H1 (cell line): Measurements from ENCODE around the gene PSMB1. TPM values are rescaled to one million over a fixed set of nuclear protein-coding genes. Genes with fewer than 3 reads are reported as not detected.
A peak's percentile ranks its signal among the peaks of the same experiment; 100 is the strongest.

Experiments used
- CTCF ChIA-PET: fragments of 300-600 bp; sonication (Branson Sonifier 250); formaldehyde crosslinking; loops from one replicate; lab custom pipeline; 2021; ENCODE audit not compliant: partially characterized antibody; lab: Charles Lee
- POLR2A ChIA-PET: fragments of 300-600 bp; sonication (Branson Sonifier 250); formaldehyde crosslinking; loops from one replicate; lab custom pipeline; 2021; ENCODE audit warnings: inconsistent platforms; ENCODE audit not compliant: partially characterized antibody; lab: Charles Lee
- DNase-seq, 2 experiments: peaks; one replicate each; pipeline versions ENCODE4 v3.0.0 to v3.0.0-alpha.2; 2010 to 2022; ENCODE audit warnings: low spot score in 2 of 2, low read depth in 1 of 2, mixed read lengths in 1 of 2
- FAIRE-seq: peaks from 2 replicates; lab custom pipeline; 2011; peaks lifted over from hg19 to GRCh38; lab: Jason Lieb, UNC
- H2AFZ ChIP-seq: 2 replicates; pipeline ENCODE4 v1.8.1; 2012; ENCODE audit warnings: low read length, inconsistent platforms
- H2AK5ac ChIP-seq: 2 replicates; pipeline ENCODE4 v1.6.1; 2013; ENCODE audit warnings: low read depth, low read length
- H2BK120ac ChIP-seq: replicated peaks from 2 replicates; pipeline ENCODE3; 2013; ENCODE audit warnings: low read depth, low read length, inconsistent platforms
- H2BK12ac ChIP-seq: 2 replicates; pipeline ENCODE4 v1.6.1; 2013; ENCODE audit warnings: low read depth, low read length
- H2BK15ac ChIP-seq: 2 replicates; pipeline ENCODE4 v1.6.1; 2013; ENCODE audit warnings: low read length
- H2BK20ac ChIP-seq: 2 replicates; pipeline ENCODE4 v1.6.1; 2013; ENCODE audit warnings: low read length
- H2BK5ac ChIP-seq: 2 replicates; pipeline ENCODE4 v1.6.1; 2013; ENCODE audit warnings: low read depth, low read length
- H3K14ac ChIP-seq: 2 replicates; pipeline ENCODE4 v1.6.1; 2013; ENCODE audit warnings: inconsistent platforms; ENCODE audit not compliant: insufficient read length
- H3K18ac ChIP-seq: 2 replicates; pipeline ENCODE4 v1.6.1; 2013; ENCODE audit warnings: low read length; ENCODE audit errors: extremely low read depth
- H3K23ac ChIP-seq: 2 replicates; pipeline ENCODE4 v1.6.1; 2013; ENCODE audit warnings: inconsistent platforms; ENCODE audit not compliant: insufficient read length
- H3K23me2 ChIP-seq: 2 replicates; pipeline ENCODE4 v1.6.1; 2013; ENCODE audit warnings: low read depth, low read length
- H3K27ac ChIP-seq: 2 replicates; pipeline ENCODE4 v1.6.1; 2011; ENCODE audit warnings: low read depth, low read length, inconsistent platforms
- H3K27me3 ChIP-seq, 4 experiments: replicated peaks in 1 of 4; 1 replicate in 1 of 4; 2 replicates in 3 of 4; pipeline versions ENCODE4 v1.6.1 to v1.8.1; 2011 to 2013; ENCODE audit warnings: low read length in 3 of 4, mild to moderate bottlenecking in 3 of 4, inconsistent platforms in 2 of 4, mixed read lengths in 2 of 4, moderate library complexity in 1 of 4; ENCODE audit not compliant: control insufficient read depth in 3 of 4, insufficient read depth in 3 of 4; ENCODE audit errors: extremely low read depth in 1 of 4
- H3K36me3 ChIP-seq, 4 experiments: 2 replicates each; pipeline versions ENCODE4 v1.6.1 to v1.8.1; 2011 to 2013; ENCODE audit warnings: mild to moderate bottlenecking in 4 of 4, low read length in 3 of 4, moderate library complexity in 2 of 4, control low read depth in 1 of 4, inconsistent platforms in 1 of 4; ENCODE audit not compliant: insufficient read depth in 4 of 4, control insufficient read depth in 2 of 4
- H3K4ac ChIP-seq: replicated peaks from 2 replicates; pipeline ENCODE3; 2013; ENCODE audit warnings: low read length, low read depth, mixed read lengths, inconsistent platforms; ENCODE audit not compliant: insufficient read length
- H3K4me1 ChIP-seq, 4 experiments: replicated peaks in 1 of 4; 1 replicate in 1 of 4; 2 replicates in 3 of 4; pipeline versions ENCODE4 v1.6.1 to v1.8.1; 2011 to 2013; ENCODE audit warnings: low read length in 3 of 4, inconsistent platforms in 2 of 4, mixed read lengths in 1 of 4; ENCODE audit not compliant: insufficient read depth in 4 of 4, control insufficient read depth in 3 of 4
- H3K4me2 ChIP-seq, 2 experiments: 2 replicates each; pipeline versions ENCODE4 v1.6.1 to v1.8.1; 2011 to 2013; ENCODE audit warnings: low read depth in 2 of 2, low read length in 2 of 2, control low read depth in 1 of 2, inconsistent platforms in 1 of 2, mild to moderate bottlenecking in 1 of 2; ENCODE audit not compliant: insufficient read depth in 1 of 2
- H3K4me3 ChIP-seq, 4 experiments: fragments of 200-600, 300-600 bp in 1 of 4; sonication (generic), shearing (Covaris generic), sonication (Bioruptor Twin) in 1 of 4; 2 replicates each; pipeline versions ENCODE4 v1.5.1 to v1.8.1; 2011 to 2016; ENCODE audit warnings: low read length in 4 of 4, low read depth in 3 of 4, control low read depth in 2 of 4, inconsistent platforms in 2 of 4, mild to moderate bottlenecking in 2 of 4, mixed read lengths in 1 of 4, moderate library complexity in 1 of 4; ENCODE audit not compliant: insufficient read depth in 2 of 4; ENCODE audit errors: extremely low read depth in 1 of 4
- H3K56ac ChIP-seq: replicated peaks from 2 replicates; pipeline ENCODE3; 2013; ENCODE audit warnings: low read depth, mild to moderate bottlenecking, mixed read lengths, low read length, inconsistent platforms; ENCODE audit not compliant: insufficient read length
- H3K79me1 ChIP-seq: 2 replicates; pipeline ENCODE4 v1.6.1; 2013; ENCODE audit warnings: low read depth, low read length, control low read depth
- H3K79me2 ChIP-seq, 2 experiments: 2 replicates each; pipeline versions ENCODE4 v1.6.1 to v1.8.1; 2012 to 2013; ENCODE audit warnings: low read length in 2 of 2, mild to moderate bottlenecking in 2 of 2, inconsistent platforms in 1 of 2; ENCODE audit not compliant: insufficient read depth in 2 of 2, control insufficient read depth in 1 of 2
- H3K9ac ChIP-seq, 4 experiments: replicated peaks in 1 of 4; 1 replicate in 1 of 4; 2 replicates in 3 of 4; pipeline versions ENCODE4 v1.6.1 to v1.8.1; 2011 to 2013; ENCODE audit warnings: low read depth in 3 of 4, low read length in 3 of 4, control low read depth in 2 of 4, mild to moderate bottlenecking in 2 of 4, moderate library complexity in 2 of 4, inconsistent platforms in 1 of 4; ENCODE audit errors: extremely low read depth in 1 of 4
- H3K9me3 ChIP-seq, 2 experiments: 2 replicates each; pipeline versions ENCODE4 v1.6.1 to v1.8.1; 2012 to 2013; ENCODE audit warnings: mild to moderate bottlenecking in 2 of 2, moderate library complexity in 2 of 2, control low read depth in 1 of 2, inconsistent platforms in 1 of 2, low read depth in 1 of 2, low read length in 1 of 2, mixed read lengths in 1 of 2; ENCODE audit not compliant: insufficient read depth in 2 of 2
- H4K20me1 ChIP-seq, 2 experiments: replicated peaks in 1 of 2; 2 replicates each; pipeline versions ENCODE3 to v1.8.1; 2011 to 2013; ENCODE audit warnings: inconsistent platforms in 2 of 2, low read length in 2 of 2, mild to moderate bottlenecking in 1 of 2; ENCODE audit not compliant: insufficient read depth in 2 of 2, control insufficient read depth in 1 of 2
- H4K5ac ChIP-seq: 2 replicates; pipeline ENCODE4 v1.6.1; 2013; ENCODE audit warnings: low read length, low read depth, mixed read lengths, inconsistent platforms; ENCODE audit not compliant: insufficient read length
- H4K8ac ChIP-seq: 2 replicates; pipeline ENCODE4 v1.8.0; 2013; ENCODE audit warnings: mild to moderate bottlenecking, moderate library complexity, low read length, inconsistent platforms; ENCODE audit not compliant: insufficient read depth; ENCODE audit errors: extremely low read depth
- H4K91ac ChIP-seq: replicated peaks from 2 replicates; pipeline ENCODE3; 2013; ENCODE audit warnings: low read length, mixed read lengths, inconsistent platforms; ENCODE audit not compliant: insufficient read length
- CHD2 ChIP-seq: IDR thresholded peaks from 2 replicates; pipeline ENCODE4 v1.6.1; 2012; ENCODE audit warnings: low read length, improper control_type of control experiment
- CTBP2 ChIP-seq: IDR thresholded peaks from 2 replicates; pipeline ENCODE4 v1.7.0; 2011; ENCODE audit warnings: borderline replicate concordance, mild to moderate bottlenecking, moderate library complexity, mixed read lengths, low read length; ENCODE audit not compliant: insufficient read depth, insufficient read length
- GABPA ChIP-seq: IDR thresholded peaks from 2 replicates; pipeline ENCODE4 v1.6.1; 2011; ENCODE audit warnings: mild to moderate bottlenecking, low read length, moderate library complexity, borderline replicate concordance; ENCODE audit not compliant: insufficient read depth
- HDAC2 ChIP-seq, 2 experiments: fragments of 300-600 bp in 1 of 2; sonication (generic) in 1 of 2; IDR thresholded peaks; 2 replicates each; pipeline ENCODE4 v1.6.1; 2011 to 2012; ENCODE audit warnings: low read depth in 2 of 2, low read length in 2 of 2, mild to moderate bottlenecking in 2 of 2, moderate library complexity in 2 of 2, borderline replicate concordance in 1 of 2, inconsistent platforms in 1 of 2
- NANOG ChIP-seq: IDR thresholded peaks from 2 replicates; pipeline ENCODE4 v1.6.1; 2011; ENCODE audit warnings: low read length, low read depth, mild to moderate bottlenecking, inconsistent platforms; ENCODE audit not compliant: insufficient read depth, poor library complexity, severe bottlenecking
- SIN3A ChIP-seq, 2 experiments: IDR thresholded peaks in 1 of 2; conservative IDR thresholded peaks in 1 of 2; 2 replicates each; pipeline ENCODE4 v1.6.1; 2011 to 2012; ENCODE audit warnings: low read length in 2 of 2, improper control_type of control experiment in 1 of 2, low read depth in 1 of 2, mild to moderate bottlenecking in 1 of 2
- TEAD4 ChIP-seq: IDR thresholded peaks from 2 replicates; pipeline ENCODE4 v1.6.1; 2012; ENCODE audit warnings: low read depth, low read length, inconsistent platforms, mixed read lengths
- WGBS, 2 experiments: shearing (Covaris generic) in 1 of 2; methylation state at CpG; one replicate each; pipeline versions ENCODE4 v1.1.6 to v1.1.7; 2013 to 2015; ENCODE audit warnings: low lambda C conversion rate in 2 of 2, mixed read lengths in 2 of 2, inconsistent platforms in 1 of 2, low coverage in 1 of 2, missing lambda C conversion rate in 1 of 2; ENCODE audit not compliant: insufficient replicate concordance in 2 of 2, insufficient coverage in 1 of 2, insufficient read length in 1 of 2; ENCODE audit errors: extremely low coverage in 1 of 2, missing lambda C conversion rate in 1 of 2; 5-methylcytosine and 5-hydroxymethylcytosine counted together
- polyA plus RNA-seq, 7 experiments: library from polyadenylated mRNA; depleted of rRNA in 3 of 7; stranded (reverse) in 5 of 7; unstranded in 2 of 7; fragments of >200 nt in 5 of 7; fragments of 200-250 nt in 2 of 7; gene quantifications; 1 replicate in 5 of 7; 2 replicates in 1 of 7; 4 replicates in 1 of 7; pipeline versions ENCODE4 v1.2.1 to v1.2.3, GENCODE V29; 2011 to 2013; ENCODE audit warnings: missing spikeins in 2 of 7, mixed read lengths in 2 of 7
- total RNA-seq: library from RNA; stranded (reverse); fragmentation: NEBNext Ultra II Directional; extraction: Animal tissue kit (Norgen Biotek cat#: 25700); gene quantifications from 2 replicates; pipeline ENCODE4 v1.2.1, GENCODE V29; 2021

The PSMB1 gene
- total and polyA plus RNA-seq, 2 of the 8 experiments (the other 6 are each of a cell fraction or from before 2014, with no cell fraction given): 237 to 609 TPM

DNA sequence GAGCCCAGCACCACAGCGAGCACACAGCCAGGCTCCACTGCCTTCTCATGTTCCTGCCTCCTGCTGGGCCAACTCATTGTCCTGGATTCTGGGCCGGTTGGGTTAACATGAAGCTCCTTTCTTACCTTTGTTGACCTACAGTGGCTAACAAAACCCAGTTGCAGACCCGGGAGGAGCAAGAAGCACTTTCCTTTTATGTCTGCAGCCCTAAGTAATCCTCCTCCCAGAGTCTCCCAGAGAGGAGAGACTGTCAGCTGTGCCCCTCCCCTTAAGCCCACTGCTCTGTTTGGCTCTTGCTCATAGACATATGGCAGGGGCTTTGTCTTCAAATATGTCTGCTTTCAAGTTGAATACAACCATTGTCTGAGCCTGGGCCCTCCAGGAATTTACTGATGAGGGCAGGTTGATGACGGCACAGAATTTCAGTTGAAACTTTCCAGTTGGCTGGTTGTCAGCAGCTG is 55.2 kb downstream of the PSMB1 start:
- peak overlapping the region; percentile 5 to 20; a peak in 1 of 4 replicates for H3K4me2 ChIP-seq

More for the DNA sequence above, 55.2 kb downstream of the PSMB1 start:
- H3K79me2 ChIP-seq: no peaks in the 10 kb centered on the region
- no peaks in the 10 kb centered on the region; the same call in 1 of the 2 replicates for H3K23me2 ChIP-seq
- H3K27ac ChIP-seq: no peak overlapping the region; the same call in 1 of the 2 replicates
- no peak overlapping the region for H3K4ac ChIP-seq
- H2AK5ac ChIP-seq: no peak overlapping the region
- H3K27me3 ChIP-seq: no peaks in the 10 kb centered on the region; a peak in 1 of 7 replicates
- H2BK120ac ChIP-seq: no peak overlapping the region
- WGBS, 2 experiments: 20% methylated on average over 4 of the region's 4 CpGs; no CpG with 5 or more reads in 1 of the 2 experiments
- H3K56ac ChIP-seq: no peak overlapping the region
- no peak overlapping the region for H2BK12ac ChIP-seq
- no peak overlapping the region for H2BK15ac ChIP-seq
- TF ChIP-seq HDAC2 (IDR thresholded peaks at IDR 0.05; ENCODE audit: borderline replicate concordance in 1 of 2, low read depth in 2 of 2, low read length in 2 of 2) (0 out of 4 replicates have a peak, but pooled peaks of 1 of the 2 experiments have one; percentile 21), TEAD4 (no peak), GABPA (no peak), CTBP2 (peak; percentile 59), SIN3A (conservative IDR thresholded peaks at IDR 0.05 in 1 of 2, IDR thresholded peaks at IDR 0.05 in 1 of 2; ENCODE audit: low read depth in 1 of 2, low read length in 2 of 2) (0 out of 4 replicates have a peak, but pooled peaks of 1 of the 2 experiments have one; percentile 40), CHD2 (no peak), NANOG (peak; percentile 85)
- peak overlapping the region in 1 of 4 experiments; percentile 21; a peak in 1 of 8 replicates for H3K4me3 ChIP-seq
- H3K14ac ChIP-seq: no peak overlapping the region
- H3K9me3 ChIP-seq: peaks cover 0 to 4% of the 10 kb centered on the region in 2 experiments; a peak in 2 of 4 replicates
- H4K5ac ChIP-seq: no peak overlapping the region
- ChIA-PET POLR2A (interaction anchor here (0.6 to 1.2 kb wide), 2 partner anchors 79 to 743 kb away, joined by 3 read pairs; no protein-coding TSS in a partner anchor), CTCF (interaction anchor here (1.4 to 2.2 kb wide), 2 partner anchors 20 to 707 kb away, joined by 3 to 11 read pairs; no protein-coding TSS in a partner anchor)
- H3K4me1 ChIP-seq: peaks cover 0 to 13% (median 5%) of the 10 kb centered on the region in 4 experiments; a peak in 4 of 7 replicates
- H3K18ac ChIP-seq: no peak overlapping the region; the same call in 1 of the 2 replicates
- no peak overlapping the region for H3K9ac ChIP-seq
- FAIRE-seq (peak; percentile 84), DNase-seq (peak; percentile 66 to 67)
- H3K23ac ChIP-seq: no peak overlapping the region
- no peak overlapping the region for H2BK20ac ChIP-seq
- no peak overlapping the region for H4K8ac ChIP-seq
- H3K36me3 ChIP-seq: no peaks in the 10 kb centered on the region
- no peaks in the 10 kb centered on the region for H3K79me1 ChIP-seq
- no peak overlapping the region for H4K91ac ChIP-seq
- no peak overlapping the region for H2AFZ ChIP-seq
- H4K20me1 ChIP-seq: no peaks in the 10 kb centered on the region
- no peak overlapping the region for H2BK5ac ChIP-seq
